ENCODE measurements around the gene C1QTNF8.
A peak's percentile ranks its signal among the peaks of the same experiment; 100 is the strongest.

Gene C1QTNF8

GRCh38 chr16:1096169-1097082, at the start of gene C1QTNF8:
Gene C1QTNF8 (minus strand): TSS chr16:1096244. CDS start chr16:1094922, 1,322 bp downstream.
- peak; percentile 75 for DNase-seq

- no peak for DNase-seq
Observed at GRCh38 chr16:1145383-1146100, 49.5 kb upstream of the C1QTNF8 start.

GRCh38 chr16:1144476-1145382, 48.7 kb upstream of the C1QTNF8 start:
- no peak for DNase-seq

GRCh38 chr16:1143761-1144450, 47.9 kb upstream of the C1QTNF8 start:
- no peak for DNase-seq

GRCh38 chr16:1142911-1143310, 46.9 kb upstream of the C1QTNF8 start:
- DNase-seq, result no peak

GRCh38 chr16:1141716-1142115, 45.7 kb upstream of the C1QTNF8 start:
- no peak for DNase-seq

- no peak for DNase-seq
Observed at GRCh38 chr16:1141191-1141590, 45.1 kb upstream of the C1QTNF8 start.

- no peak for DNase-seq
Observed at GRCh38 chr16:1140582-1141162, 44.6 kb upstream of the C1QTNF8 start.

- DNase-seq, result no peak
Observed at GRCh38 chr16:1137604-1138003, 41.6 kb upstream of the C1QTNF8 start.

- DNase-seq, result no peak
Observed at GRCh38 chr16:1135459-1135825, 39.4 kb upstream of the C1QTNF8 start.

- no peak for DNase-seq
Observed at GRCh38 chr16:1134776-1135458, 38.9 kb upstream of the C1QTNF8 start.

- no peak for DNase-seq
Observed at GRCh38 chr16:1133810-1134520, 37.9 kb upstream of the C1QTNF8 start.

- DNase-seq, result no peak
Observed at GRCh38 chr16:1133271-1133670, 37.2 kb upstream of the C1QTNF8 start.

- DNase-seq, result no peak
Observed at GRCh38 chr16:1132431-1132830, 36.4 kb upstream of the C1QTNF8 start.

GRCh38 chr16:1131378-1131994, 35.4 kb upstream of the C1QTNF8 start:
- no peak for DNase-seq

- DNase-seq, result no peak
Observed at GRCh38 chr16:1130382-1130781, 34.3 kb upstream of the C1QTNF8 start.

GRCh38 chr16:1129106-1129960, 33.3 kb upstream of the C1QTNF8 start:
- DNase-seq, result no peak

GRCh38 chr16:1127971-1128715, 32.1 kb upstream of the C1QTNF8 start:
- no peak for DNase-seq

Measured in left hindlimb (tissue), 1 donor.